D721Med (cell line): ENCODE data around the gene GNG12.
"Not testable (repeated sequence)": the region's sequence is repeated elsewhere in the genome, so short reads cannot be mapped to it uniquely, and the experiment has no call there.

Source experiments
- DNase-seq: peaks from one replicate; pipeline ENCODE4 v3.0.0; 2011; ENCODE audit warnings: low spot score; ENCODE audit not compliant: insufficient read length
- FAIRE-seq: peaks from 2 replicates; lab custom pipeline; 2011; peaks lifted over from hg19 to GRCh38; lab: Jason Lieb, UNC
- CTCF ChIP-seq: IDR thresholded peaks from 2 replicates; pipeline ENCODE4 v1.5.1; 2012; ENCODE audit warnings: mild to moderate bottlenecking, control low read depth; ENCODE audit not compliant: insufficient read depth; ENCODE audit errors: missing control alignments

GNG12 gene

DNA sequence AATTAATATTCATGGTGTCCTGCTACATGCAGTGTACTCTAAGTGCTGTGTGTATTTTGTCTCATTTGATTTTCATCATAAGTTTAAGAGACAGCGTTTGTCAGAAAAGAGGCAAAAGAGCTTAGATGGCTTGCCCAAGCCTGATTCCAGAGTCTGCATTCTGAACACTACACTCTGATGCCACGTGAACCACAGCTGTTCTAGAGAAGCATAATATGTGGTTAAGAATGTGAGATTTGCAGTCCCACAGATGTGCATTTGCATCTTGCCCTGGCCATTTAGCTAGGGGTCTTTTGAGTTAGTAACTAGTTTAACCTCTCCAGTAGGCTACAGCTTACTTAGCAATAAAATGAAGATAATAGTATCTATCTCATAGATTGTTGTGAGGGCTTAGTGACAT is 157.5 kb downstream of the GNG12 start:
- no peak for DNase-seq
- no peak for TF ChIP-seq CTCF
- FAIRE-seq, result no peak

DNA sequence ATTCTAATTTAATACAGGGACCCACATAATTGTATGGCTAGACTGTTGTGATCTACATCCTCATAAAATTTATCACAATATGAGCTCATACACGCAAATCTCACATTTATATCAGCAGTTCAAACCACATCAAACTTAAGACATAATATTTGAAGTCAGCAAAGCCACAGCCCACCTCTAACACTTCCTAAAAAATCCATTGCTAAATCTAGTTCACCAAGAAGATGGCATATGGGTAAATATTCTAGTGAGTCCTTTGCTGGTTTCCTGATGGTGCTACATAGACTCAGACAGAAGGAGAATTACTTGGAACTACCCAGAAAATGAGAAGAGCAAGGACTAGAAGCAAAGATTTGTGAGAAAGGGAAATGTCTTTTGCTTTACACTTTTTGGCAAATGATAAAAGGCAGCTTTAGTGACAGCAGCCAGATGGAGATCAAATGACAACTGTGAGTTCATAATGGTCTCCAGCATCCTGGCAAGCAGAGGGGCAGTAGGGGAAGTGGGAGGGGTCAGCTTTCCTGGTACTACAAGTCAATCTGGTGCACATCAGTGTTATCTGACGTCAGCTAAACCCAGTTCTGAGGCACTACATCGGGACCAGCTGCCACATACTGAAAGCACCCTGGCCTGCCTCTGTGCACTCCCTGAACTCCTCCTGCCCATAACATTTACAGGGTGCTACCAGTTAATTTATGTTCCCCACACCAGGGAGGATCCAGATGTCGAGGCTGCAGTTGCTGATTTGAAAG is 158.8 kb downstream of the GNG12 start:
- FAIRE-seq (no peak), DNase-seq (no peak)
- TF ChIP-seq CTCF, result no peak

DNA sequence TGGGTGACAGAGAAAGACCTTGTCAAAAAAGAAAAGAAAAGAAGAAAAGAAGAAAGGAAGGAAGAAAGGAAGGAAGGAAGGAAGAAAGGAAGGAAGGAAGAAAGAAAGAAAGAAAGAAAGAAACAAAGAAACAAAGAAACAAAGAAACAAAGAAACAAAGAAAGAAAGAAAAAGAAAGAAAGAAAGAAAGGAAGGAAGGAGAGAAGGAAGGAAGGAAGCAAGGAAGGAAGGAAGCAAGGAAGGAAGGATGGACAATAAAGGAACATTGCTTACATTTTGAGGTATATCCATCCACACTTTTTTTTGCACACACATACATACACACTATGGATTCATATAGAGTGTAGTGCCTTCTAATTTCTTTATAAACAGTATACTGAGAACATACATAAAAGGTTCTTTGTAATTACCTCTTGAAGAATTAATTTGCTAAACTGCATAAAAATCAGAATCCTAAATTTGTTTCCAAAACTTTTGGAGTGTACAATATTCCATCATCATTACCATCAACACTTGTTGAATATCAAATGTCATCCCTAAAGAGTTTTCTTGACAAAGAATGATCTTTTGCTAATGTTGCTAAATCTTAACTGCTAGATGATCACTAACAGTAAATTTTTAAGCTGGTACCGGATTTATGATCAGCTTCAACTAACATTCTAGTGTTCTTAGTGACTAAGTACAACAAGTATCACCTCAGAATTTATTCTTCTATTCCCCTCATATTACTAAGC is 159.6 kb downstream of the GNG12 start:
- no peak for DNase-seq
- FAIRE-seq, result no peak
- TF ChIP-seq CTCF, result no peak

DNA sequence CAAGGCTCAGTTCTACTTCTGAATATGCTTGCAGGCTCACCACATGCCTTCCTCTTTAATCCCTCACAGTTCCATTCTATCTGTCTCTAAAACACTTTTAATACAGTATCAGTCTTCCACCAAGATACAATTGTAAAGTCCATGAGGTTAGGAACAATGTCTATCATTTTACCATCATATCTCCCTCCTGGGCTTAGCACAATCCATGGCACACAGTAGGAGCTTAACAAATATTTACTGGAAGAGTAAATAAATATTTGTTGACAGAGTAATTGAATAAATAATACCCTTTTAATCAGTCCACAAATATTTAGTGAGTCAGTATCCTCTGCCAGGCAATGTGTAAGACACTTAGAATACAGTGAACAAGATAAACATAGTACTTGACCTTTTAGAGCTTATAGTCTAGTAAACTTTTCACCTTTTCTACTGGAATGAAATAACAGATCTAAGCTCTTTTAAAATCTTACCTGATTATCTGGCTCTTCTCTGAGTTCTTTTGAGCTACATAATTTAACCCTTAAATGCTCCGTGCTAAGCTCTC is 160.9 kb downstream of the GNG12 start:
- FAIRE-seq, result no peak
- TF ChIP-seq CTCF, result no peak
- DNase-seq, result no peak

- DNase-seq (no peak), FAIRE-seq (no peak)
- TF ChIP-seq CTCF, result no peak
These were observed 164.6 kb downstream of the GNG12 start for GRCh38 chr1:67668660-67669059.

DNA sequence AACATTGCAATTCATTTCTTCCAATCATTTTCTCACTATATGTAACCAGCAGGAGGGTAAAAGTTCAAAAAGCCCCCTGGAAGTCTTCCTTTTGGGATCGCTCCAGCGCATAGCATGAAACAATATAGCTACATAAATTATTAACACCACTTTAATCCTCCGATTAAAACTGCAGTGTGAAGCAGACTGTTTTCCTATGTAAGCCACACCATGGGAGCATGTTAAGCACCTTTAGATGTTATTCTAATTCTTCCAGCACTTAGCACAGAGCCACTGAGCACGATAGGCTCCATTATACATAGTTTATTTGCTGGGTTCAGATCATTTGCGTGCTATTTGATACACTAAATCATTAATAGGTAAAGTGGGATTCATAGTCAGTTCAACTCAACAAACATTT is 166.6 kb downstream of the GNG12 start:
- no peak for TF ChIP-seq CTCF
- DNase-seq (no peak), FAIRE-seq (peak; percentile 32)

DNA sequence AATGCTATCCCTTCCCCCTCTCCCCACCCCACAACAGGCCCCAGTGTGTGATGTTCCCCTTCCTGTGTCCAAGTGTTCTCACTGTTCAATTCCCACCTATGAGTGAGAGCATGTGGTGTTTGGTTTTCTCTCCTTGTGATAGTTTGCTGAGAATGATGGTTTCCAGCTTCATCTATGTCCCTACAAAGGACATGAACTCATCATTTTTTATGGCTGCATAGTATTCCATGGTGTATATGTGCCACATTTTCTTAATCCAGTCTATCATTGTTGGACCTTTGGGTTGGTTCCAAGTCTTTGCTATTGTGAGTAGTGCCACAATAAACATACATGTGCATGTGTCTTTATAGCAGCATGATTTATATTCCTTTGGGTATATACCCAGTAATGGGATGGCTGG is 168.0 kb downstream of the GNG12 start:
- FAIRE-seq, result not testable (repeated sequence)

More for the DNA sequence above, 168.0 kb downstream of the GNG12 start:
- DNase-seq, result not testable (repeated sequence)
